DMS153 treated with DMSO at 0.1 percent for 48 hours (cell line): ENCODE data around the gene SH3BP4.
"Not testable (repeated sequence)": the region's sequence is repeated elsewhere in the genome, so short reads cannot be mapped to it uniquely, and the experiment has no call there.

Experiments
- DNase-seq: peaks from one replicate; lab custom pipeline; 2025; ENCODE audit not compliant: unreplicated experiment; lab: John Stamatoyannopoulos, UW

SH3BP4 gene

DNA sequence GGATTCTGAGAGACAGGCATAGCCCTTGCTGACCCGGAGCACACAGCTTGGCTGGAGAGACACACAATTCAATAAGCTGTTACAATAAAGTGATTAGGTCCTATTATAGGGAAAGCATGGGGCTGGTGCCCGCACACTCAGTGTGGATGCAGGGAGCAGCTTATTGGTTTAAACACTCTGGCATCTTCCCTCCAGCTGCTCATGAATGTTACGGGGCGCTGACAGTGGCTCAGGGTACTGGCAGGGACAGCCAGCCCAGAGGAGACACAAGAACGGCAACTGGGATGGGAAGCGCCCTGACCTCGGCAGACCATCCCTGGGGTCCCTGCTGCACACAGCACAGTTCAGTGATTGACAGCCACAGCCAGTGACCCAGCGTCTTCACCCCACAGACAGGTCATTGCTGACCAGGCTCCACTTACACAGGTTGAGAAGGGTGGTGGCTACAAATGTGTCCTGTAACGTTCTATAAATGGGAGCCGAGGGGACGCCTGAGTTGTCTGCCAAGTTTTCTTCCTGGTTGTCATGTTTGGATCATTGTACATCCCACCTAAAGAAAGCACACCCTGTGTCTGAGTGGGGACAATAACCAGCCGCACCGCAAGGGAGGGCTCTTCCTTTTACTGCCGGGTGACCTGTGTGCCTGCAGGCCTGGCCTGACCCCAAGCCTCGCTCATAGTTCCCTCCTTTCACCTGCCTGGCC, 60.3 kb downstream of the SH3BP4 start:
- no peak for DNase-seq

DNA sequence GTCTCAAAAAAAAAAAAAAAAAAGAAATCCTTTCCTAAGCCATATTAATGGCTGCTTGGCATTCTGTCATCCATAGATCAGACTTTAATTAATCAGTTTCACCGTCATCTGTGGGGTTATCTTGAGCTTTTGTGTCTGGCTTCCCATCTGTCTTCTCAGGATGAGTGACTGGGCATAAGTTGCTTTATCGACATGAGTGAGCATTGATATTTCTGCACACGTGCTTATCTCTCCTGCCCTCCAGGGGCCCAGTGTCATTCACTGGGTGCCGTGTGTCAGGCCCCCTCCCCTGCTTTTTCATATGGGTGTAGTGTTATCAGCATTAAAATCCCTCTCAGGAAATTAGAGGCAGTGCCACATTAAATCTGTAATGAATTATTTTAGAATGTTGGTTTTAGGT, 65.6 kb downstream of the SH3BP4 start:
- no peak for DNase-seq

DNA sequence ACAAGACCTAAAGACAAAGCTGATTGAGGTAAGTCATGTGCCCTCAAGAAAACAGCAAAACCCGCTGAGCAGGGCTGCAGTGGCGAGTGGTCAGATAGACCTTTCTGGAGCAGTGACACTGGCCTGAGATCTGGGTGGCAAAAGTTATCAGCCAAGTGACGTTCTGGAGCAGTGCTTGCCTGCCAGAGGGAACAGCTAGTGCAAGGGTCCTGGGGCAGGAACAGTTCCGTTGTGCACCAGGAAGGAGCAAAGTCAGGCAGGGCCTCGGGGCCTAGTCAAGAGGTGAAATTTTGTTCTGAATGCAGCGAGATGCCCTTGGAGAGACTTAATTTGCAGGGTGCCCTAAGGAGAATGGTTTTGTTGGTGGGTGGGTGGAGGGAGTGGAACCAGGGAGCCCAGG, 67.0 kb downstream of the SH3BP4 start:
- no peak for DNase-seq

DNA sequence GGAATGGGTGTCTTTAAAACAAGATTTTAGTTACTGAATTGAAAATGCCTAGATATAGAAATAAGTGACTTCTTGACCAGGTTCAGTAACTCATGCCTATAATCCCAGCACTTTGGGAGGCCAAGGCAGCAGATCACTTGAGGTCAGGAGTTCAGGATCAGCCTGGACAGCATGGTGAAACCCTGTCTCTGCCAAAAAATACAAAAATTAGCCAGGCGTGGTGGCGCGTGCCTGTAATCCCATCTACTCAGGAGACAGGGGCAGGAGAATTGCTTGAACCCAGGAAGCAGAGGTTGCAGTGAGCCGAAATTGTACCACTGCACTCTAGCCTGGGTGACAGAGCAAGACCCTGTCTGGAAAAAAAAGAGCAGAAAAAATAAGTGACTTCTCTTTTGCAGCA, 68.3 kb downstream of the SH3BP4 start:
- not testable (repeated sequence) for DNase-seq

DNA sequence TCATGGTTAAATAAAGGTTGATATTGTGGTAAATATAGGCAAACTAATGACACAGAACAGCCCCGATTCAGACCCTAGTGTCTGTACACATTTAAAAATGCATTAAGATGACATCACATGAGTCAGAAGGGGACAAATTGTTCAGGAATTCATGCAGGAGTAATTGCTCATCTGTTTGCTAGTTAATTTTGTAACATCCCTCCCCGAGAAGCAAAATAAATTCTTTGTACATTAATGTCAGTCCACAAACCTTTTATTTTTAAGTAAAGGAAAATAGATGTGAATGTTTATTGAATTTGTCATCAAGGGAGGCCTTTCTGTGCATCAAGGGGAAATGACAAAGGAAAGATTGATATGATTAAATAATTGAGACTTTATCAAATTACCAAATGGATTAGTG, 69.9 kb downstream of the SH3BP4 start:
- no peak for DNase-seq

DNA sequence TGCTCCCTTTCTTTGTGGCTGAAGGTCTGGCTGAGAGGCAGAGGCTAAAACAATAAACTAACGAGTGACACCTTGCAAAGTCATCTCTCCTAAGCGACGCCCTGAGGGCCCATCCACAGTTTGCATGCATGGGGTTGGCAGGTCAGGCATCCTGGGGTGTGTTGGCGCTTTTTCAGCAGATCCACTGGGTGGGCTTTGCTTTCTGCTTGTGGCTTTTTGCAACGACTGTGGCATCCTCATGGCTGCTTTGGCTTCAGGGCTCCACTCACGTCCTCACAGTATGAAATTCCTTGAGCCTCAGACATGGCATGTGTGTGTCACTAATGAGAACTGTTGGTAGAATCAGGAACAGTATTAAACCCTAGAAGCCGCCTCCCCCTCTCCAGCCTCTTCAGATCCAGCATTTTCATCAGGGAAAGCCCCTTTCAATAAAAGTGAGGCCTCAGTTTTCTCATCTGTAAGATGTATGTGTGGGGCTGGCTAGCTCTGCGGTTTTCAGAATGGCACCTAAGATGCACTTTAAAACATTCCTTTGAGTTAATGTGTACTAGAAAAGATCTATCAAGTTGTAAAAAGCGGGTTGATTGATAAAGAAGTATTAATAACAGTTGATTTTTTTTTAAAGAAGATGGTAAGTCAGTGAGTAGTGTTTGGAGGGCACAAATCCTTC, 72.5 kb downstream of the SH3BP4 start:
- no peak for DNase-seq

DNA sequence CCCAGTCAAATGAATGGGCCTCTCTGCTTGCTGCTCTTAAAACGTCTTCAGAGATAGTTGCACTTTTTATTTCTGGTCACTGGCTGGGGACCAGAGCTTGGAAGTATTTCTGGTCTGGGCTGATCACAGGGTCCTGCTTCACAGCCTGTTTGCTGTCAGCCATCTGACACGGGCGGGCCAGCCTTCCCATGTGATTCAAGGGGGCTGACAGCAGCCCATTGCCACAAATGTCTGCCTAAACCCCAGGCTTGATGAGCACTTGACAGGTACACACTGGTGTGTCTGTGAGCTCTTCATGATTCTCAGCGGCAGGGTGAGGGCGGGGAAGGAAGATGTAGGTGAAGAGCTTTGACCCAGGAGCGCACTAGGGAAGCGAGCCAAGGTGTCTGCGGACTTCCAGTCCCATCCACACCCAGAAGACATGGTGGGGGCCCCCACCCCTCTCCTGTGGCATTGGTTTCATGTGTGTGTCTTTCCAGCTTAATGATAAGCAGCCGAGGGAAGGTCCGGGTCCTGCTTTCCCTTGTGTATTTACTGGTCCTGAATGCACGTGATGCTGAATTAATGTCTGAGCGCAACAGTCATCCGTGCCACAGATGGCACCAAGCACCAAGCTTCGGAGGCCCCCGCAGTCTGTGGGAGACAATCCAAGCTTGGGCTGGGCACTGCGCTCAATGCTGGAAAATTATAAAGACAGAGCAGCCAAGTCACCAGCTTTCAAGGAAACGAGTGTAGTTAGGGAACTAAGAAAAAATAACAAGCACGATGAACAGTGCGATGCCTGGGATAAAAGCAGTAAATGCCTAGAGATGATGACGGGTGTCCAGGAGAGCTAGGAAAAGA, 73.3 kb downstream of the SH3BP4 start:
- DNase-seq, result no peak

DNA sequence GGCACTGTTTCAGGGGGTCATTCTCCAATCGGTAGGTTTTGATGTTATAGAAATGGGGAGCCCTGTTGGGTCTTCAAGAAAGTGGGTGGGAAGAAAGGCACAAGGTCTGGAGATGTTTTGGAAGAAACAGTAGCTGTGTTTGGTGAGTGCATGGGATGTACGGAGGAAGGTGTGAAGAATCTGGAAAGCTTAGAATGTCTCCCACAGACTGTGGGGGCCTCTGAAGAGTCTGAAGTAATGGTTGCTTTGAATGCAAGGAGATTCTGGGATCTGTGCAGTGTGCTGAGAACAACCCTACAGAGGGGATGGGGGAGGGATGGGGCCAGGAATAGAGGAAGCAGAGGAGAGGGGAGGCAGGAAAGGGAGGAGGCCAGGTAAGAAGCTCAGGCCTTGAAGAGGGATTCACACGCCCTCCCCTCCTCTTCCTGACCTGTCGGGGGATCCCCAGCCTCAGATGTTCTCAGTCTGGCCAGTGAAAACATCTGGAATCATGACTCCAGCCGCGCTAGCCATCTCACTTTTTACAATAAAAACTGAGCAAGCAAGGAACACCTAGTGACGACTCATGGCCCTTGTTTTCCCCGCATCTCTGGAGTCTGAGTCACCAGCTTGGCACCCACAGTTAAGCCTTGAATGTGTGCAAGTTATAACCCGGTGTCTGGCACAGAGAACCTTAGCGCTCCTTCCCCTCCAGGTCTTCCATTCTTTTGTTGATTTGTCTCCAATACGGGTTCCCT, 74.2 kb downstream of the SH3BP4 start:
- no peak for DNase-seq

DNA sequence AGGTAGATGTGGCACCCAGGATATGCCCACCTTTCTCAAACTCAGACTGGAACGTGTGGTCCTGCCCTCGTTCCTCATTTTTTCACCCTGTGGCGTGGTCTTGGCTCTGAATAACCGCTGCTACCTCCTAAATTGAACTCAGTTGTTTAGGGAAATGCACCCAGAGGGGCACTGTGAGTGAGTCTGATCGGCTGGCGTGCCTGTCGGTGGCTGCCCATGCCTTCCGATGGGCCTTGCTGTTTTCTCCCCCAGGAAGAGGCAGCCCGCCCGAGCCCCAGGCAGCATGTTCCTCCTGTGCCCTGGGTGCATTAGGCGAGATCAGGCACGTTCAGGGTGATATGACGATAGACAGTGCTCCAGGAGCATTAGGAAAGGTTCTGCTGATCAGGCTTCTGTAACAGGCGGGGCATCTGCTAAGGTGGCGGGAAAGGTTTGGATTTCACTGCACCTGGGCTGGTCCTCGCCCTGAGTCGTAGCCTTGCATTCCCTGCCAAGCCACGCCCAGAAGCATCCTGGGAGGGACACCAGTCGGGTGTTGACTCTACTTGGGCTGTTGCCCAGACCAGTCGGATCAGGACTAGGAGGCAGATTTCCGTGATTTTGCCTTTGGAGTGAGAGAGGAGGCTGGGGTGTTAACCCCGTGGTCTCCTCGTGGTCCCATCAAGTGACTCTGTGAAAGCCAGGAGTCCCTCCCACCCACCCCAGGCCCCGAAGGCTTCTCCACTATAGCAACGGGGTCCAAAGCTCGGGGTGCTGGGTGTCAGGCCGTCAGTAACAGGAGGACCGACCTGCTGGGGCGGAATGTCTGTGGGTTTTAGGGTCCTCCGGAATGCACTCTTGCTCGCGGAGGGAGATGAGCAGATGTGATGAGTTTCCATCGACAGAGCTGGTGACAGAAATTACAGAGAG, 75.1 kb downstream of the SH3BP4 start:
- peak; percentile 95 for DNase-seq

DNA sequence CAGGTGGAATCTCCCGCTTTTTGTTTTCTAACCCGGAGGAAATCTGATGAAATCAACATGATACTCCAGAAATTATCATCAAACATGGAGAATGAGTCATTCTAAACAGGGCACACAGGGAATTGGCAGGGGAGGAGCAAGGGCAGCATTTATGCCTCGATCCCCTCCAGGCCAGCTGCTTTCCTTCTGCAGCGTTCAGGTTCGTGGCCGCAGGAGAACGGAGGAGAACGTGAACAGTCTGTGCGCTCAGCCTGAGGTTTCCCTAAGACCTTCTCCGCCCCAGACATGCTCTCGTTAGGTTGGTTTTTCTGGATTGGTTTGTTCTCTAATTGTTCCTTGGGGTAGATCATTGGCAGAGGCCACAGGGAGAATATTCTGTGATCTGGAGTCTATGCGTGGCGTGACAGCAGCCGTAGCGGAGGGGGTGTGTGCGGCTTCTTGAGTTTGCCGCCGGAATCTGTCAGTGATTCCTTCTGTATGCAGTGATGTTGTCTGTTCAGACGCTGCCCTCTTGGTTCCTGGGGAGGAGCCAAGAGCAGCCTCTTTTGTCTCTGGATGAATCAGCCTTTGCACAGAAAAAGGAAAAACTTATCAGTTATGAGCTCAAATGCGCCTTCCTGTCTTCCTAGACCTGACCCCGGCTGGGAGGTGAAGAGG, 75.9 kb downstream of the SH3BP4 start:
- no peak for DNase-seq

DNA sequence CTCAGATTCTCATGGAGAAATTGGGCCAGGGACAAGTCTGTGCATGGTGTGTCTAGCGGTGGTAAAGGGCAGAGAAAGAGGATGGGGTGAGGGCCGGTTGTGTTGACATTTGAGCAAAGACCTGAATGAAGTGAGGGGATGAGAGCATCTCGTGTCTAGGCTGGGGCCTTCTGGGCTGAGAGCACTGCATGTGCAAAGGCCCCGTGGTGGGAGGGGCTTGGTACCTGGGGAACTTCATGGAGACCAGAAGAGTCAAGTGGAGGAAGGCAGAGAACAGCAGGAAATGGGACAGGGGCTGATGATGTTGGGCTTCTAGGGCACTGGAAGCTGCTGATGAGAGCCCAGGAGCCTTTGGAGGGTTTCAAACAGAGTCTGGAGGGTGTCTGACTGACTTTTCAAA, 76.8 kb downstream of the SH3BP4 start:
- no peak for DNase-seq

DNA sequence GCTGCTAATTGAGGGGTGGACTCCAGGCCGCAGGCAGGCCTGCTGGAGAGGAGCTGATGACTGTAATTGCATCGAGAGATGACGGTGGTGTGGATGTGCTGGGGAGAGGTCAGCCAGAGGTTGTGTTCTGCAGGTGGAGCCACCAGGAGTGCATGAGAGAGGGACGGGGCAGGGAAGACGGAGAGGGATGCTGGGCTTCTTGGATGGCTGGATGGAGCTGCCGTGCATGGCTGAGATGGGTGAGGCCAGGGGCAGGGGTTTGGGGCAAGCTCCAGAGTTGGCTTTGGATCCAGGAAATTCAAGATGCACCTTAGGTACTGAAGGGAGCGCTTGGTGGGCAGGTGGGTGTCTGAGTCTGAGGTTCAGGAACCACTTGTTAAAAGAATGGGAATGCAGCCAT, 77.2 kb downstream of the SH3BP4 start:
- no peak for DNase-seq

DNA sequence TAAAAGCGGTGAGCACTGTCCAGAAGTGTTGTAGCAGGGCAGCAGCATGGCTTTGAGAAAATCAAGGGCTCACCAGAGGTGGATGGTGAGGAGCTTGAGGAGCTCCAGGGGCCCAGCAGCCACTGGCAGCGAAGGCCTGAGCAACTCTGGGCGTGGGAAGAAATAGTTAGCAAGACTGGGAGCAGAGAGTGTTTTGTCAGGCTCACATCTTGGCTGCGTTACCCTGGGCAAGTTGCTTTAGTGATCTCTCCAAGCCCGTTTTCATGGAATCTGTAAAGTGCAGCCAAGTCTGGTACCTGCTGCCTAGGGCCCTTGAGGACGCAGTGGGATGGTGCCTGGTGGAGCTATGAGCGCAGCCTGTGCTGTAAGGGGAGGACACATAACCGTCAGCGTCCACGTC, 78.3 kb downstream of the SH3BP4 start:
- DNase-seq, result no peak

DNA sequence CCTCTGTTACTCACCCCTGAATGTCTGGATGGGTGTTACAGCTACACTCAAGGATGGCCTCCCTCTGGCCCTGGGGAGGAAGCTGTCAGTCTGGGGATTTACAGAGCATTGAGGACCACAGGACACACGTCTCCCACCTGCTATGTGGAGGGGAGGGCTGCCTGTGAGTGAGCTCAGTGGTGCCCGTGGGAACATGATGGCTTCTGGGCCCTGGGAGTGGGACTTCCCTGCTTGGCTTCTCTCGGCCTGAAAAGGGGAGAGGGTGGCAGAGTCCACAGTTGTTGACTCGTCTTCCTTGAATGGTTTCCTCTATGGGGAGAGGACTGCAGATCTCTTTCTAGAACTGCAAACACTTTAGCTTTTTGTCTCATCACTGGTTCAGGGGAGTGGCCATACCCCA, 79.1 kb downstream of the SH3BP4 start:
- DNase-seq, result no peak

DNA sequence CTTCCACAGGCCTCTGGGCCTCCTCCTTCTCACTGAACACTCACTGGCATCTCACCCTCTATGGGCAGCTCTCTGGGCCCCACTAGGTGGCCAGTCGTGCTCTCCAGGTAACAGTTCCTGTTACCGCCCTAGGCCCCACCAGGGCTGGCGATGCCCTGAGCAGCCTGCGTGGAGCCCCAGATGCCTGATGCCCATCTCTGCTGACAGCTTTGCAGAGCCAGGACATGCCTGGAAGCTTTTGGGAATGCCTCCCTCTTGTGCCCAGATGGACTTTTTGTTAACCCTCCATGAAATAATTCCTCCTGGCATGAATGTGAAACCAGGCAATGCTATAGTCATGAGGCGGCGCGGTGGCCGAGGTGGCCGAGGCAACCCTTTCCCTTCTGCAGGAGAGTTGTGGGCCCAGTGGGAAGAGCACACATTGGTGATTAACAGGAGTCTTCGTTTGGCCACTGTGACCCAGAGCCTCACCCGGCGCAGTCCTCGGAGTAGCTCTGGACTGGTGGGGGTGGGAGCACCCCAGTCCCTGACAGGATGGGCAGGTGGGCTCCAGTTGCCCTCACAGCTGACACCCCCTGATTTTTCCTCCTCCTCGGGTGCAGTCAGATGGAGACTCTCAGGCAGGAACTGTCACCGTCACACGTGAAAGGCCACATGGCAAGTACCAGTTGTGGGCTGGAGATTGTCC, 80.0 kb downstream of the SH3BP4 start:
- DNase-seq, result no peak

DNA sequence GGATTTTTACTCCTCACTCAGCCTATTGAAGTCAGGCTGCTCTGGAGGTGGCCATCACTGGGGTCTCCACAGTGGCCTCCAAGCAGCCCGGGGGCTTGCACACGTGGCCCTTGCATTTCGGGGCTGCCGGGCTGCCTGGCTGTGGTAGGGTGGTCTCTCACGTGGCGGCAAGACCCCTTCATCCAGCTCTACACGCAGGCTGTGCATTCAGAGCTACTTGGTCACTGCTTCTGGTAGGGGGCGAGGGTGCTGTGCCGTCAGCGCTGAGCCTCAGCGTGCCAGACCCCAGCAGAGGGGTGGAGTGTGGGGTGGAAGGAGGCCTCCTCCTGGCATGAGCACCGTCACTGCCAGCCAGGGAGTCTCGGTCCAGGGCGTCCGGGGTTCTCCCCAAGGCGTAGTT, 80.6 kb downstream of the SH3BP4 start:
- DNase-seq, result no peak

DNA sequence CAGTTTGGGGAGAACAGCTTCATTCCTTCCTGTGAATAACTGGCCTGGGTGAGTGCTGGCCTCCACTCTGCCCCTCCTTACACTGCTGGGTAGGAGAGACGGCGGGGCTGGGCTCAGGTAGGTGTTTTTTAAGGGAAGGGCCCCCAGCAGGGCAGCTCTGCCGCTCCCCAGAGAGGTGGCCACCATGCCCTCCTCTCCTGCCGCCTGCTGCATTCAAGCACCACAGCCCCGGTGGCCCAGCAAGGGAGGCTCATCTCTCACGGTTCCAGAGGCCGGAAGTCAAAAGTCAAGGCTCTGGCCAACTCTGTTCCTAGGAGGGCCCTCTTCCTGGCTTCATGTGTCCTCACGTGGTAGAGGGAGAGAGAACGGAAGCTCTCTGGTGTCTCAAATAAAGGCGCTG, 81.1 kb downstream of the SH3BP4 start:
- no peak for DNase-seq

DNA sequence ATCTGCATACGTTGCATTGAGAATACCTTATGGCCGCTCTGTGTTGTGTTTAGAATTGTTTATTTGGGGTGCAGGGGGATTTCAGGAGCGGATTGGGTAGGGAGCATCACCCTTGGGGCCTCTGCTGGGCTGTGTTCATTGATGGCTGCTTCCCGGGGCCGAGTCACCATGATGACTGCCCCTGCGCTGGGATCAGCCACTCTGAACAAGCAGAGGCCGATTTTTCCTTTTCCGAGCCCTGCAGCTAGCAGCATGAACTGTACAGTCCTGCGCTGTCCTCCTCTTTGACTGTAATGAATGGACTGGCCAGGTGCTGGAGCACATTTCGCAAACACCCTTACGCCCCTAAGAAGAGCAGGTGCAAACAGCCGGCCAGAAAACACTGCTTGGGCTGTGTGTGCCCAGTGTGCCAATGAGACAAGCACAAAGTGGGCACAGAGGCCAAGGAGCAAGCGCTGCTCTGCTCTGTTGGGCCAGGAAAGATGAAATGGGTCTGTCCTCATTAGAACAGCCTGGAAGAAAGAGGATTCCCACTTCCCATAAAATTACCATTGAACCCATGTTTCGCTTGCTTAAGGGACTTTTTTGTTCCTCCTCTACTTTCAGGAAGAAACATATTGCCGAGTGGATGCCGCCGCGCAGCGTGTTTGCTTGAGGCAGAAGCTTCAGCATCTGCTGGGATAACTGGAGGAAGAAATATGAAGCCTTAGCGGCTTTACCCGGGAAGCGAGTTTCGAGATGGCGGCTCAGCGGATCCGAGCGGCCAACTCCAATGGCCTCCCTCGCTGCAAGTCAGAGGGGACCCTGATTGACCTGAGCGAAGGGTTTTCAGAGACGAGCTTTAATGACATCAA, 82.7 kb downstream of the SH3BP4 start:
- DNase-seq, result no peak
